Lower leg skin (tissue), 3 donors: Measurements from ENCODE around the gene AUTS2.

ENCODE experiments used
- POLR2A ChIP-seq, 2 donors: fragments of 450-650 bp; IDR thresholded peaks; one replicate each; pipeline ENCODE4 v1.6.1; 2016 to 2017; ENCODE audit warnings: antibody characterized with exemption in 2 of 2, mild to moderate bottlenecking in 1 of 2, moderate library complexity in 1 of 2
- TF ChIP-seq, protein P1 (sequence below), 3 donors: fragments of 450-650 bp; IDR thresholded peaks; one replicate each; pipeline ENCODE4 v1.5.1; 2016; ENCODE audit warnings: antibody characterized with exemption in 3 of 3, mild to moderate bottlenecking in 3 of 3, moderate library complexity in 2 of 3

DNA sequence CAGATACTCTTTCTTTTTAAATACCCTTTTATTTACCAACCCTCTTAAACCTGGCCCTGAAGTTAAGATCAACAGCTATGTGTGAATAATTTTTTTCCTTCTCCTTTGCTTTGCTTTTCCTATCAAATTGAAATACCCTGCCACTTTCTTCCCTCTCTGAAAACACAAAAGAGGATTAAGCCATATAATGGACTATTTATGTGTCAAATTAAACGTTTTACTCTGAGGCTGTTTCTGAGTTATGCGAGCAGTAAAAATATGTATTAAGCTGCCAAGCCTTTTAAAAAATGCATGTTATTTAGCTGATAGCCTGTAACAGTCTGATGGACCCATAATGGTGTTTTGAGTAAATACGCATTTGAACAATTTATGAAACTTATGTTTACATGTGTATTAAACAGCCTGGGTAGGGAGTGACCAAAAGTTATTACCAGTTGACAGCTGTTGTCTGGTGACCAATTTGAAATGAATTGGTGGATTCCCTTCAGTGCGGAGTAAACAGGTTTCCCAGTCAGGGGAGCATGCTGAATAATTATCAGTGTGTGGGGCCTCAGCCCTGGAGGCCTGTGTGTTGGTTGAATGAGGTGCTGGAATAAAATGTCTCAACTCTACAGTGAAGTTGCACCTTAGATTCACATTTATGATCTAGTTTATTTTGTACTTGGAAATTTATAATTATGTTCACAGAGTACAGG lies 89.6 kb downstream of the AUTS2 start:
- TF ChIP-seq, protein P1, sequence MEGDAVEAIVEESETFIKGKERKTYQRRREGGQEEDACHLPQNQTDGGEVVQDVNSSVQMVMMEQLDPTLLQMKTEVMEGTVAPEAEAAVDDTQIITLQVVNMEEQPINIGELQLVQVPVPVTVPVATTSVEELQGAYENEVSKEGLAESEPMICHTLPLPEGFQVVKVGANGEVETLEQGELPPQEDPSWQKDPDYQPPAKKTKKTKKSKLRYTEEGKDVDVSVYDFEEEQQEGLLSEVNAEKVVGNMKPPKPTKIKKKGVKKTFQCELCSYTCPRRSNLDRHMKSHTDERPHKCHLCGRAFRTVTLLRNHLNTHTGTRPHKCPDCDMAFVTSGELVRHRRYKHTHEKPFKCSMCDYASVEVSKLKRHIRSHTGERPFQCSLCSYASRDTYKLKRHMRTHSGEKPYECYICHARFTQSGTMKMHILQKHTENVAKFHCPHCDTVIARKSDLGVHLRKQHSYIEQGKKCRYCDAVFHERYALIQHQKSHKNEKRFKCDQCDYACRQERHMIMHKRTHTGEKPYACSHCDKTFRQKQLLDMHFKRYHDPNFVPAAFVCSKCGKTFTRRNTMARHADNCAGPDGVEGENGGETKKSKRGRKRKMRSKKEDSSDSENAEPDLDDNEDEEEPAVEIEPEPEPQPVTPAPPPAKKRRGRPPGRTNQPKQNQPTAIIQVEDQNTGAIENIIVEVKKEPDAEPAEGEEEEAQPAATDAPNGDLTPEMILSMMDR (IDR thresholded peaks at IDR 0.05) = no peak
- TF ChIP-seq POLR2A (IDR thresholded peaks at IDR 0.05) = no peak
